Suprapubic skin (tissue), 4 donors: ENCODE measurements around the gene GC. TPM values are rescaled to one million over a fixed set of nuclear protein-coding genes. Genes with fewer than 3 reads are reported as not detected.
"Not testable (repeated sequence)": the region's sequence is repeated elsewhere in the genome, so short reads cannot be mapped to it uniquely, and the experiment has no call there.

Experiments used
- DNase-seq, 2 donors: peaks; one replicate each; pipeline ENCODE4 v3.0.0-alpha.2; 2019; ENCODE audit warnings: low spot score in 2 of 2
- H3K27ac ChIP-seq: fragments of 200-600 bp; sonication (generic); one replicate; pipeline ENCODE4 v1.5.1; 2019
- H3K27me3 ChIP-seq: fragments of 200-600 bp; sonication (generic); one replicate; pipeline ENCODE4 v1.5.1; 2019
- H3K36me3 ChIP-seq: fragments of 200-600 bp; sonication (generic); one replicate; pipeline ENCODE4 v1.5.1; 2019
- H3K4me1 ChIP-seq: fragments of 200-600 bp; sonication (generic); one replicate; pipeline ENCODE4 v1.5.1; 2019
- H3K4me3 ChIP-seq: fragments of 200-600 bp; sonication (generic); one replicate; pipeline ENCODE4 v1.5.1; 2019; ENCODE audit warnings: mild to moderate bottlenecking
- H3K9me3 ChIP-seq: fragments of 200-600 bp; sonication (generic); one replicate; pipeline ENCODE4 v1.5.1; 2019
- CTCF ChIP-seq, 2 donors: fragments of 200-600 bp in 1 of 2; fragments of 450-650 bp in 1 of 2; sonication (generic) in 1 of 2; IDR thresholded peaks; one replicate each; pipeline ENCODE4 v1.5.1; 2016 to 2019; ENCODE audit warnings: antibody characterized with exemption in 2 of 2, mild to moderate bottlenecking in 1 of 2, moderate library complexity in 1 of 2
- EP300 ChIP-seq: sonication (generic); formaldehyde crosslinking; IDR thresholded peaks from one replicate; pipeline ENCODE4 v1.6.1; 2017; ENCODE audit warnings: antibody characterized with exemption
- POLR2A ChIP-seq, 2 donors: fragments of 450-650 bp; IDR thresholded peaks; one replicate each; pipeline ENCODE4 v1.6.1; 2017; ENCODE audit warnings: antibody characterized with exemption in 2 of 2, mild to moderate bottlenecking in 2 of 2, moderate library complexity in 2 of 2
- POLR2AphosphoS5 ChIP-seq, 3 donors: sonication (generic); formaldehyde crosslinking; IDR thresholded peaks; one replicate each; pipeline ENCODE4 v1.6.1; 2017; ENCODE audit warnings: antibody characterized with exemption in 3 of 3
- WGBS: methylation state at CpG from one replicate; pipeline ENCODE4 v1.1.5; 2018; 5-methylcytosine and 5-hydroxymethylcytosine counted together
- total RNA-seq, 4 donors: library from RNA; depleted of rRNA; stranded (reverse); fragments of >200 nt; gene quantifications; one replicate each; pipeline ENCODE4 v1.1.0, GENCODE V29; 2016

The GC gene
- total RNA-seq, 4 donors from 2014 or later, result 5.2 TPM; not detected in 3

GRCh38 chr4:71765350-71765749 is 18.5 kb downstream of the GC start:
- no peak for DNase-seq
- TF ChIP-seq EP300, result no peak
- TF ChIP-seq CTCF (IDR thresholded peaks at IDR 0.05), result no peak
- no peak for TF ChIP-seq POLR2A (IDR thresholded peaks at IDR 0.05)
- TF ChIP-seq POLR2AphosphoS5 (IDR thresholded peaks at IDR 0.05), result no peak
- Histone ChIP-seq H3K36me3 (no peaks in the 10 kb centered on the region), H3K9me3 (no peaks in the 10 kb centered on the region), H3K4me3 (no peak overlapping the region), H3K27me3 (no peaks in the 10 kb centered on the region), H3K4me1 (no peaks in the 10 kb centered on the region), H3K27ac (no peak overlapping the region)
- 56% methylated on average over 4 of the region's 4 CpGs for WGBS

- no peaks in the 10 kb centered on the region for H3K9me3 ChIP-seq
- WGBS, result 65% methylated on average over 5 of the region's 5 CpGs
- no peak for DNase-seq
These were observed 31.4 kb downstream of the GC start for GRCh38 chr4:71752383-71753042.

GRCh38 chr4:71749008-71749594 is 34.8 kb downstream of the GC start:
- H3K4me1 ChIP-seq, result no peaks in the 10 kb centered on the region
- no peaks in the 10 kb centered on the region for H3K36me3 ChIP-seq
- H3K27ac ChIP-seq, result no peak overlapping the region
- WGBS, result 84% methylated on average over 4 of the region's 4 CpGs
- no peak overlapping the region for H3K4me3 ChIP-seq
- TF ChIP-seq POLR2AphosphoS5 (IDR thresholded peaks at IDR 0.05) (no peak), EP300 (no peak), CTCF (IDR thresholded peaks at IDR 0.05) (no peak), POLR2A (IDR thresholded peaks at IDR 0.05) (no peak)
- no peak for DNase-seq
- no peaks in the 10 kb centered on the region for H3K9me3 ChIP-seq
- H3K27me3 ChIP-seq, result no peaks in the 10 kb centered on the region

More at GRCh38 chr4:71752383-71753042, 31.4 kb downstream of the GC start:
- Histone ChIP-seq H3K27me3 (no peaks in the 10 kb centered on the region), H3K36me3 (no peaks in the 10 kb centered on the region), H3K27ac (no peak overlapping the region), H3K4me3 (no peak overlapping the region), H3K4me1 (no peaks in the 10 kb centered on the region)
- TF ChIP-seq POLR2A (IDR thresholded peaks at IDR 0.05), result no peak
- TF ChIP-seq POLR2AphosphoS5 (IDR thresholded peaks at IDR 0.05), result no peak
- TF ChIP-seq CTCF (IDR thresholded peaks at IDR 0.05), result no peak
- TF ChIP-seq EP300, result no peak

- Histone ChIP-seq H3K4me3 (no peak overlapping the region), H3K9me3 (no peaks in the 10 kb centered on the region), H3K4me1 (no peaks in the 10 kb centered on the region), H3K36me3 (no peaks in the 10 kb centered on the region), H3K27me3 (peaks cover 2% of the 10 kb centered on the region), H3K27ac (no peak overlapping the region)
- DNase-seq, result no peak
- TF ChIP-seq POLR2AphosphoS5 (IDR thresholded peaks at IDR 0.05) (no peak), POLR2A (IDR thresholded peaks at IDR 0.05) (no peak), CTCF (IDR thresholded peaks at IDR 0.05) (no peak), EP300 (no peak)
- 60% methylated on average over 3 of the region's 3 CpGs for WGBS
These were observed 37.5 kb downstream of the GC start for GRCh38 chr4:71746379-71746778.

- H3K36me3 ChIP-seq, H3K4me3 ChIP-seq, H3K9me3 ChIP-seq, DNase-seq, H3K27ac ChIP-seq, H3K4me1 ChIP-seq, H3K27me3 ChIP-seq: not testable (repeated sequence)
- WGBS, result 84% methylated on average over 2 of the region's 2 CpGs
These were observed 45.1 kb downstream of the GC start for GRCh38 chr4:71738782-71739181.
